ENCODE data around the gene RNASE1. TPM values are rescaled to one million over a fixed set of nuclear protein-coding genes. Genes with fewer than 3 reads are reported as not detected.

RNASE1 gene
- polyA plus RNA-seq, 1 donor (not counting 4 experiments of a cell fraction or from before 2014, with no cell fraction given): 0.09 TPM

DNA sequence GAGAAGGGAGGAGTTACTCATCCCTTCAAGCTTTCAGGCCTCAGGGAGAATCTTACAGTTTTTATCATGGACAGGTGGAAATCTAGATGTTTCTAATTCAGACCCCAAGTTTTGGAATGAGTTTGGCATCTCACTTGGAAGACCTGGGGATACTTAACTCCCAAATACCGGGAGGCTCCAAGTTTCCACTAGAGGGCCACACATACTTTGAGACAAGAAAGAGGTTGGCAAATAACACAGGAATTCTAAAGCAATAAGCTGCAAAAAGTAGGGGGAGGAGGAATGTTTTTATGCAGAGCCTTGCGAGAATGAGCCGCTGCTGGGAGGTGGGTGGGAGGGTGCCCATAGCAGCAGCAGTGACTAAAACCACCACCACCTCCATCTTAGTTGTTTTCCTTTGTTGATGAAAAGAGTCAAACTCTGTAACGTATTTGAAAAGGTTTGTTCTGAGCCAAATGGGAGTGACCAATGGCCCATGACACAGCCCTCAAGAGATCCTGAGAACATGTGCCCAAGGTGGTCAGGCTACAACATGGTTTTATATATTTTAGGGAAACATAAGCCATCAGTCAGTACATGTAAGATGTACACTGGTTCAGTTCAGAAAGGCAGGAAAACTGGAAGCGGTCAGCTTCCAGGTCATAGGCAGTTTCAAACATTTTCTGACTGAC, 34.2 kb upstream of the RNASE1 start:
- Histone ChIP-seq H3K4me3 (ENCODE audit: control insufficient read depth in 2 of 3, extremely low read depth in 1 of 3, insufficient read depth in 2 of 3, low read depth in 1 of 3, low read length in 3 of 3) (no peak overlapping the region), H3K36me3 (ENCODE audit: control insufficient read depth in 2 of 2, extremely low read depth in 1 of 2, insufficient read depth in 2 of 2, low read length in 2 of 2) (no peaks in the 10 kb centered on the region), H4K20me1 (ENCODE audit: control insufficient read depth, extremely low read depth, insufficient read depth, low read length) (no peaks in the 10 kb centered on the region), H3K27me3 (ENCODE audit: control insufficient read depth, extremely low read depth, insufficient read depth, low read length) (no peaks in the 10 kb centered on the region), H3K27ac (ENCODE audit: control insufficient read depth, insufficient read depth, low read length) (no peak overlapping the region), H3K4me2 (ENCODE audit: control insufficient read depth, extremely low read depth, insufficient read depth, low read depth, low read length) (no peak overlapping the region), H3K9ac (ENCODE audit: control insufficient read depth, extremely low read depth, insufficient read depth, low read length) (no peak overlapping the region), H3K4me1 (ENCODE audit: control insufficient read depth, extremely low read depth, insufficient read depth, low read length) (no peaks in the 10 kb centered on the region), H3K79me2 (ENCODE audit: control insufficient read depth, insufficient read depth, low read length) (no peaks in the 10 kb centered on the region), H3K9me3 (ENCODE audit: control insufficient read depth, low read depth, low read length) (no peaks in the 10 kb centered on the region), H3K9me1 (ENCODE audit: control insufficient read depth, extremely low read depth, insufficient read depth, low read length) (no peaks in the 10 kb centered on the region), H2AFZ (ENCODE audit: control insufficient read depth, low read length) (no peak overlapping the region)
- dilution Hi-C loops (cut with MboI; ENCODE audit: extremely low pct_ligation_motif_present, low sequenced_read_pairs): no loop called here
- DNase-seq (ENCODE audit: low read depth, low spot score): no peak
- FAIRE-seq: no peak
- TF ChIP-seq, protein P1, sequence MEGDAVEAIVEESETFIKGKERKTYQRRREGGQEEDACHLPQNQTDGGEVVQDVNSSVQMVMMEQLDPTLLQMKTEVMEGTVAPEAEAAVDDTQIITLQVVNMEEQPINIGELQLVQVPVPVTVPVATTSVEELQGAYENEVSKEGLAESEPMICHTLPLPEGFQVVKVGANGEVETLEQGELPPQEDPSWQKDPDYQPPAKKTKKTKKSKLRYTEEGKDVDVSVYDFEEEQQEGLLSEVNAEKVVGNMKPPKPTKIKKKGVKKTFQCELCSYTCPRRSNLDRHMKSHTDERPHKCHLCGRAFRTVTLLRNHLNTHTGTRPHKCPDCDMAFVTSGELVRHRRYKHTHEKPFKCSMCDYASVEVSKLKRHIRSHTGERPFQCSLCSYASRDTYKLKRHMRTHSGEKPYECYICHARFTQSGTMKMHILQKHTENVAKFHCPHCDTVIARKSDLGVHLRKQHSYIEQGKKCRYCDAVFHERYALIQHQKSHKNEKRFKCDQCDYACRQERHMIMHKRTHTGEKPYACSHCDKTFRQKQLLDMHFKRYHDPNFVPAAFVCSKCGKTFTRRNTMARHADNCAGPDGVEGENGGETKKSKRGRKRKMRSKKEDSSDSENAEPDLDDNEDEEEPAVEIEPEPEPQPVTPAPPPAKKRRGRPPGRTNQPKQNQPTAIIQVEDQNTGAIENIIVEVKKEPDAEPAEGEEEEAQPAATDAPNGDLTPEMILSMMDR (optimal IDR thresholded peaks at IDR 0.05 in 1 of 3, IDR thresholded peaks at IDR 0.05 in 1 of 3, conservative IDR thresholded peaks at IDR 0.05 in 1 of 3; ENCODE audit: extremely low read depth in 1 of 3, insufficient read depth in 2 of 3, low read length in 3 of 3): peak in 2 of 3 experiments; percentile 14 to 54
- no peak for TF ChIP-seq EZH2 (IDR thresholded peaks at IDR 0.05; ENCODE audit: low read length)

GRCh38 chr14:20834899-20835298, 32.3 kb upstream of the RNASE1 start:
- no peaks in the 10 kb centered on the region for H3K9me3 ChIP-seq (ENCODE audit: control insufficient read depth, low read depth, low read length)
- H3K4me3 ChIP-seq (ENCODE audit: control insufficient read depth in 2 of 3, extremely low read depth in 1 of 3, insufficient read depth in 2 of 3, low read depth in 1 of 3, low read length in 3 of 3): no peak overlapping the region
- TF ChIP-seq, protein P1 (optimal IDR thresholded peaks at IDR 0.05 in 1 of 3, IDR thresholded peaks at IDR 0.05 in 1 of 3, conservative IDR thresholded peaks at IDR 0.05 in 1 of 3; ENCODE audit: extremely low read depth in 1 of 3, insufficient read depth in 2 of 3, low read length in 3 of 3): no peak
- TF ChIP-seq EZH2 (IDR thresholded peaks at IDR 0.05; ENCODE audit: low read length): no peak
- no peak overlapping the region for H3K4me2 ChIP-seq (ENCODE audit: control insufficient read depth, extremely low read depth, insufficient read depth, low read depth, low read length)
- no peaks in the 10 kb centered on the region for H3K36me3 ChIP-seq (ENCODE audit: control insufficient read depth in 2 of 2, extremely low read depth in 1 of 2, insufficient read depth in 2 of 2, low read length in 2 of 2)
- H3K9ac ChIP-seq (ENCODE audit: control insufficient read depth, extremely low read depth, insufficient read depth, low read length): no peak overlapping the region
- dilution Hi-C loops (cut with MboI; ENCODE audit: extremely low pct_ligation_motif_present, low sequenced_read_pairs): no loop called here
- H4K20me1 ChIP-seq (ENCODE audit: control insufficient read depth, extremely low read depth, insufficient read depth, low read length): no peaks in the 10 kb centered on the region
- H3K27ac ChIP-seq (ENCODE audit: control insufficient read depth, insufficient read depth, low read length): no peak overlapping the region
- no peak overlapping the region for H2AFZ ChIP-seq (ENCODE audit: control insufficient read depth, low read length)
- no peak for DNase-seq (ENCODE audit: low read depth, low spot score)
- H3K4me1 ChIP-seq (ENCODE audit: control insufficient read depth, extremely low read depth, insufficient read depth, low read length): no peaks in the 10 kb centered on the region
- no peaks in the 10 kb centered on the region for H3K9me1 ChIP-seq (ENCODE audit: control insufficient read depth, extremely low read depth, insufficient read depth, low read length)
- H3K79me2 ChIP-seq (ENCODE audit: control insufficient read depth, insufficient read depth, low read length): no peaks in the 10 kb centered on the region
- no peak for FAIRE-seq
- H3K27me3 ChIP-seq (ENCODE audit: control insufficient read depth, extremely low read depth, insufficient read depth, low read length): no peaks in the 10 kb centered on the region
